Measurements from ENCODE around the gene GAD1. TPM values are rescaled to one million over a fixed set of nuclear protein-coding genes. Genes with fewer than 3 reads are reported as not detected.

Gene GAD1
- total and polyA plus RNA-seq, 2 of the 4 experiments (the other 2 are of a cell fraction): not detected

GRCh38 chr2:170892391-170892951 is 75.8 kb downstream of the GAD1 start:
- no peak overlapping the region for H4K91ac ChIP-seq (ENCODE audit: insufficient read depth, low read depth, low read length)
- H3K9ac ChIP-seq (ENCODE audit: low read depth, low read length): no peak overlapping the region
- H2BK5ac ChIP-seq (ENCODE audit: low read depth, low read length, poor library complexity, severe bottlenecking): no peak overlapping the region
- H2AK5ac ChIP-seq (ENCODE audit: low read depth, low read length): no peak overlapping the region
- no peaks in the 10 kb centered on the region for H3K9me3 ChIP-seq (ENCODE audit: control insufficient read depth, insufficient read depth, low read length)
- no peak overlapping the region for H4K8ac ChIP-seq (ENCODE audit: low read depth in 2 of 2, low read length in 2 of 2)
- in situ Hi-C loops (cut with MboI; ENCODE audit: low sequenced_read_pairs) (no loop called here), intact Hi-C loops (cut with micrococcal nuclease) (no loop called here), dilution Hi-C loops (cut with HindIII; ENCODE audit: low sequenced_read_pairs, unreplicated experiment) (no loop called here)
- no peak overlapping the region for H3K14ac ChIP-seq (replicated peaks; ENCODE audit: low read depth, low read length)
- no peak overlapping the region for H2BK120ac ChIP-seq (ENCODE audit: low read depth, low read length)
- no peak overlapping the region for H3K4me2 ChIP-seq (ENCODE audit: low read depth, low read length)
- H3K4me1 ChIP-seq (ENCODE audit: control insufficient read depth, insufficient read depth, low read length): no peaks in the 10 kb centered on the region
- no peak overlapping the region for H2AFZ ChIP-seq (replicated peaks; ENCODE audit: low read length, poor library complexity)
- TF ChIP-seq MAFK (IDR thresholded peaks at IDR 0.05; ENCODE audit: low read depth, low read length) (no peak), MAZ (IDR thresholded peaks at IDR 0.05; ENCODE audit: borderline replicate concordance, low read depth, low read length) (no peak), RCOR1 (IDR thresholded peaks at IDR 0.05; ENCODE audit: insufficient replicate concordance, low read length) (no peak), BHLHE40 (IDR thresholded peaks at IDR 0.05; ENCODE audit: low read depth, low read length) (no peak), NFE2L2 (IDR thresholded peaks at IDR 0.05; ENCODE audit: low read depth, low read length) (no peak), MXI1 (IDR thresholded peaks at IDR 0.05; ENCODE audit: borderline replicate concordance, low read depth, low read length) (no peak), POLR2A (IDR thresholded peaks at IDR 0.05; ENCODE audit: low read depth, low read length) (no peak), USF2 (IDR thresholded peaks at IDR 0.05; ENCODE audit: low read depth, low read length) (no peak), CTCF (conservative IDR thresholded peaks at IDR 0.05; ENCODE audit: low read depth, low read length) (no peak), FOS (IDR thresholded peaks at IDR 0.05; ENCODE audit: low read depth, low read length) (no peak), RAD21 (IDR thresholded peaks at IDR 0.05; ENCODE audit: low read length) (no peak), SMC3 (IDR thresholded peaks at IDR 0.05; ENCODE audit: low read depth, low read length) (no peak), ELK1 (IDR thresholded peaks at IDR 0.05; ENCODE audit: borderline replicate concordance, low read depth, low read length) (no peak), CEBPB (IDR thresholded peaks at IDR 0.05; ENCODE audit: low read depth, low read length) (no peak), RFX5 (IDR thresholded peaks at IDR 0.05; ENCODE audit: low read depth, low read length) (no peak), CHD1 (IDR thresholded peaks at IDR 0.05; ENCODE audit: low read depth, low read length) (no peak)
- no peak overlapping the region for H3K4ac ChIP-seq (ENCODE audit: low read depth, low read length)
- WGBS, 2 experiments (ENCODE audit: extremely low coverage in 2 of 2, insufficient read length in 1 of 2): 47% methylated on average over 2 of the region's 9 CpGs; no CpG with 5 or more reads in 1 of the 2 experiments
- ATAC-seq (ENCODE audit: low read depth): no peak
- no peaks in the 10 kb centered on the region; the same call in none of the 2 replicates for H3K27me3 ChIP-seq (ENCODE audit: control insufficient read depth, insufficient read depth, low read length)
- H2AK9ac ChIP-seq (replicated peaks; ENCODE audit: low read depth, low read length, poor library complexity): no peak overlapping the region
- H3K9me1 ChIP-seq (ENCODE audit: insufficient read depth, low read length): no peaks in the 10 kb centered on the region
- H3K36me3 ChIP-seq (ENCODE audit: control insufficient read depth, insufficient read depth, low read length): no peaks in the 10 kb centered on the region
- no peak overlapping the region for H3K18ac ChIP-seq (ENCODE audit: low read depth, low read length)
- no peak for DNase-seq
- H4K20me1 ChIP-seq (ENCODE audit: insufficient read depth, low read length): no peaks in the 10 kb centered on the region
- H2BK20ac ChIP-seq (ENCODE audit: low read depth, low read length): no peak overlapping the region
- no peaks in the 10 kb centered on the region for H3K79me1 ChIP-seq (ENCODE audit: low read depth in 1 of 2, low read length in 2 of 2)
- BruUV-seq (replicated peaks): no TSS peak
- ChIA-PET POLR2A (ENCODE audit: unreplicated experiment) (no interaction called here), CTCF (no interaction called here)
- no peak overlapping the region for H3K56ac ChIP-seq (ENCODE audit: extremely low read depth, insufficient read depth, low read length)
- no peak overlapping the region for H2BK15ac ChIP-seq (ENCODE audit: low read depth, low read length)
- no peak overlapping the region for H3K27ac ChIP-seq (ENCODE audit: insufficient read depth, low read length)
- H3K23ac ChIP-seq (ENCODE audit: low read depth, low read length): no peak overlapping the region
- H3K4me3 ChIP-seq (ENCODE audit: insufficient read depth, low read depth, low read length): no peak overlapping the region
- H4K5ac ChIP-seq (ENCODE audit: low read depth, low read length): no peak overlapping the region

All from IMR-90 (cell line).